Activated naive CD8-positive, alpha-beta T cell treated with anti-CD3 and anti-CD28 coated beads, Interleukin-2, amount 10 ng/mL, durations not matched to agents 7 days and 5 days (primary cell): ENCODE results near the gene PGAM4. TPM values are rescaled to one million over a fixed set of nuclear protein-coding genes. Genes with fewer than 3 reads are reported as not detected.

Source experiments
- total RNA-seq, 2 experiments: library from RNA; stranded (reverse); gene quantifications; one replicate each; pipeline ENCODE4 v1.2.3, GENCODE V29; 2021

Gene PGAM4
- total RNA-seq, 2 experiments from 2014 or later = not detected

Other genes with a start within 250 kb of the PGAM4 start
- 10 to 100 TPM; 86.7 to 96.1 TPM for gene ATRX, start 183.4 kb downstream of the PGAM4 start, total RNA-seq
- 10 to 100 TPM; 40.0 to 44.8 TPM for gene MAGT1, start 74.2 kb downstream of the PGAM4 start, total RNA-seq
- 100 to 1,000 TPM; 232 to 239 TPM for gene COX7B, start 70.2 kb downstream of the PGAM4 start, total RNA-seq
- 10 to 100 TPM; 13.4 to 13.5 TPM for gene ATP7A, start 58.9 kb downstream of the PGAM4 start, total RNA-seq
- gene PGK1, start 134.6 kb upstream of the PGAM4 start, total RNA-seq = 1,000 to 10,000 TPM; 1,159 to 1,213 TPM
- 10 to 100 TPM; 14.8 to 15.7 TPM for gene TAF9B, start 170.0 kb upstream of the PGAM4 start, total RNA-seq